HTR-8/SVneo (cell line): ENCODE results near the gene FBXL16.

Experiments
- DNase-seq: peaks from one replicate; pipeline ENCODE4 v3.0.0; 2011; ENCODE audit warnings: low spot score, mixed read lengths; ENCODE audit not compliant: insufficient read length
- FAIRE-seq: peaks from 2 replicates; lab custom pipeline; 2011; peaks lifted over from hg19 to GRCh38; lab: Jason Lieb, UNC

Gene FBXL16

DNA sequence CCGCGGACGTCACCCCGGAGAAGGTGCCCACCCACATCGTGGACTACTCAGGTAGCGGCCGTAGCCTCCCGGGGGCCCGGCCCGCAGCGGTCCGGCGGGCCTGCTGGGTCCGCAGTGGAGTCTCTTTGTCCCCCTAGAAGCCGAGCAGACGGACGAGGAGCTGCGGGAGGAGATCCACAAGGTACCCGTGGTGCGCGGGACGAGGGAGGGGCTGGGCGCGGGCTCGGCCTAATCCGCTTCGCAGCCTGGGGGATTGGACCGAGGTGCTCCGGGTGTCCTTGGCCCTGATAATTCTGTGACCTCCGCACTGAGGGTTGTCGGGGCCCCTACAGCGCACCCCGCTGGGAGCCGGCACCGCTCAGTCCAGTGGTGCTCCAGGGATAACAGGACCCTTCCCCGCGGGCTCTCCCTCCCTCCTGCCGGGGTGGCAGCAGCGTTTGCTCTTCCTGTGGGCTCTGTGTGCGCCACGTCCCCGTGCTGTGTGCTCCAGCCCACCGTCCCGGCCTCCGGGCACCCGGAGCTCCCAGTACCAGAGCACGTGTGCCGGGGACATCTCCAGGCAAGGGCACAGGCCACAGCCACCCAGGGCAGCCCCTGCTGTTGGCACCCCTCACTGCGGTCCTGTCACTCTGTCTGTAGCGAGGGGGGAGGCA is 37.0 kb downstream of the FBXL16 start:
- DNase-seq (no peak), FAIRE-seq (no peak)

DNA sequence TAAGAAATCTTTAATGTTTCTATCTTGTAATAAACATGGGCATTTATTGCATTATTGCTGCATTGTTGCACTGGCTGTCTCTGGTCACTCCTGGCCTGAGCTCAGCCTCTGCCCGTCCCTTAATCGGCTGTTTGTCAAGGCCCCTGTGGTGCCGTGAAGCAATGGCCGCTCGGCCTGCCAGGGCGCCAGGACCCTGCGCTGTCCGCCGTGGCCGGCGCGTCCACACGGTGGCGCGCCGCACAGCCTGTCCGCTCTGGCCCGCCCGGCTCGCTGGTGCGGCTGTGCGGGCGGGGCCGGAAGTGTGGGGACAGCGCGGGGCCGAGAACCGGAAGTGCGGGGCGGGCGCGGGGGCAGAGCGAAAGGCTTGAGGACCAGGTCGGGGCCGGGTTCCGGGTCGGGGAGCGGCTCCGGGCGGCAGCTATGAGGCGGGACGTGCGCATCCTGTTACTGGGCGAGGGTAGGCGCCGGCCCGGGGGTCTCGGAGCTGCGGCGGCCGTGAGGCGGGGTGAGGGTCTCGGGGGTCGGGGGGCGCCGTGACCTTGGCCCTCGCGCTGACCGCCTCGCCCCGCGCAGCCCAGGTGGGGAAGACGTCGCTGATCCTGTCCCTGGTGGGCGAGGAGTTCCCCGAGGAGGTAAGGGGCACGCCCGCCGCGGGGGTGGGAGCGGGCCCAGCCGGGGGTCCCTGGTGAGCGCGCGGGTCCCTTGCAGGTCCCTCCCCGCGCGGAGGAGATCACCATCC is 37.7 kb downstream of the FBXL16 start, which contains the start of gene RHOT2:
Gene RHOT2, plus strand, starts transcription at position 353 of the 739 bp plus-strand sequence. Its CDS starts 68 bp downstream, at position 421.
- DNase-seq (peak; percentile 84), FAIRE-seq (peak; percentile 99)

DNA sequence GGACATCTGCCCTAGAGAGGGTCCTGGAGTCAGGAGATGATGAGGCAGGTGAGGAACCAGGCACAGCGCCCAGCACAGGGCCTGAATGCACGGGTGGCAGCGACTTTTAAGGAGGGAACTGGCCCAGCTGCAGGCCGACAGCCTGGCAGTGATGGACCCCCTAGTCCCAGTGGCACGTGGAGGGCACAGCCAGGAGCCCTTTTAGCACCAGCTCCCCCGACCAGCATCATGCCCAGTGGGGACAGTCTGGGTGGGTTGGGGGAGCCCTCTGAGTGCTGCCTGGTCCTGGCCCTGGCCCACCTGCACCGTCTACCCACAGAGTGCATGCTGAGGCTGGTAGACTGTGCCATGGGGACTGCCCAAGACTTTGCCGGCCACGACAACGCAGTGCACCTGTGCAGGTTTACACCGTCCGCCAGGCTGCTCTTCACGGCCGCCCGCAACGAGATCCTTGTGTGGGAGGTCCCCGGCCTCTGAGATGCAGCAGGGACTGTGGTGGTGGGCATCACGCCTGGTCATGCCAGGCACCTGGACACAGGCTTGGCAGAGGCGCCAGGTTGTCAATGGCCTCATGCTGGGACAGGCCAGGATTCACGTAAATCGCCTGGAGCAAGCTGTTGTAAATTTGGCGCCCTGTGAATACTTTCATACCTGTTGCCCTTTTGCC is 38.4 kb downstream of the FBXL16 start:
- FAIRE-seq (peak; percentile 42), DNase-seq (no peak)

DNA sequence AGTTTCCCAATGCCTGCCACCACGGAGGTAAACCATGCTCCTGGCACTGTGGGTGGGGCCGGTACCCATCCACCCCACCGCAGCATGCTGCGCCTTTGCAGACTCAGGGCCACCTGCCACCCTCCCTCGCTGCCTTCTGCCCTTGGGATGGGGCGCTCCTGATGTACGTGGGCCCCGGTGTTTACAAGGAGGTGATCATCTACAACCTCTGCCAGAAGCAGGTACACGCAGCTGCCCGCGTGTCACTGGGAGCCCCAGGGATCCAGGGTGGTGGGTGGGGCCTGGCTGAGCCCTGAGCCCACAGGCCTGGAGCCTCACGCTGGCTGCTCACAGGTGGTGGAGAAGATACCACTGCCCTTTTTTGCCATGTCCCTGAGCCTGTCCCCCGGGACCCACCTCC is 39.0 kb downstream of the FBXL16 start:
- DNase-seq (no peak), FAIRE-seq (no peak)

DNA sequence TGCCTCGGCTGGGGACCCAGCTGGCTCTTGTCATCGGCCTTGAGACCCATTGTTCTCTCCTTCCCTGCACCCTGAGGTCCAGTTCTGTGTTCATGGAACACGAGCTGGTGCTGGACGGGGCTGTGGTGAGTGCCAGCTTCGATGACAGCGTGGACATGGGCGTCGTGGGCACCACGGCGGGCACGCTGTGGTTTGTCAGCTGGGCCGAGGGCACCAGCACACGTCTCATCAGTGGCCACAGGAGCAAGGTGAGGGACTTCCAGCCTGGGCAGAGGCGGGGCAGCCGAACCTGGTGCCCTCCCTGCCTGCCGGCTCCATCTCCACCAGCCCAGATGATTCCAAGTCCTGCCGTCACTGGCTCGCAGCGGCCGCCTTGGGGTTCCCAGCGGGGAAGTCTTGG is 43.0 kb downstream of the FBXL16 start:
- DNase-seq = no peak
- FAIRE-seq = no peak

DNA sequence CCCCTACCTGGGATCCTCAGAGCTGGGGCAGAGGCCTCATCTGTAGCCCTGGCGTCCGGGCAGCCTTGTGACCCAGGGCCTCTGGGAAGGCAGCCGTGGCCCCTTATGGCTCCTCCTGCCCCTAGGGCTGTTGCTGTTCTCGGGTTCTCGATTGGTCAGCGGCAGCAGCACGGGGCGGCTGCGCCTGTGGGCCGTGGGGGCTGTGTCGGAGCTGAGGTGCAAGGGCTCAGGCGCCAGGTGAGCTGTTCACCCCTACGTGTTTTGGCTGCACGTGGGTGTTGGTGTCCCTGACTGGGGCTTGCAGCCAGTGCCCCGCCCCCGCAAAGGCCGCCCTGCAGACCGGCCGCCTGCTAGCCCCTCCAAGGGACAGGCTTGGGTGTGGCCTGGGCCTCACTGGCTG is 43.5 kb downstream of the FBXL16 start:
- FAIRE-seq (no peak), DNase-seq (no peak)

DNA sequence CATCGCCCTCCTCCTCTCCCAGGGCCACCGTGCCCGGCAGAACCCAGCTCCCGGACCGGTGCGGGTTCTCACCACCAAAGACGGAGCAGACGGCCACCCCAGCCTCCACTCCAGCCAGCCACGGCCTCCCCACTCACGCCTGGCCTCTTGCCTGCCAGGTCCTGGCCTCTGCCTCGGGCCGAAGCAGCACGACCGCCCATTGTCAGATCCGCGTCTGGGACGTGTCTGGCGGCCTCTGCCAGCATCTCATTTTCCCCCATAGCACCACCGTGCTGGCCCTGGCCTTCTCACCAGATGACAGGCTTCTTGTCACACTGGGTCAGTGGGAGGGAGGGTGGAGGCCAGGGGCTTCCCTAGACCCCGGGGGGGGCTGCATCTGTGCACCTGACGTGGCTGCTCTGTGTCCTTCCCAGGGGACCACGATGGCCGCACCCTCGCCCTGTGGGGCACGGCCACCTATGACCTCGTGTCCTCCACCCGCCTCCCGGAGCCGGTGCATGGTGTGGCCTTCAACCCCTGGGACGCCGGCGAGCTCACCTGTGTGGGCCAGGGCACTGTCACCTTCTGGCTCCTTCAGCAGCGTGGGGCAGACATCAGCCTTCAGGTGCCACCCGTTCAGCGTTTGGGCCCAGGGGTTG is 44.3 kb downstream of the FBXL16 start:
- DNase-seq (no peak), FAIRE-seq (no peak)

DNA sequence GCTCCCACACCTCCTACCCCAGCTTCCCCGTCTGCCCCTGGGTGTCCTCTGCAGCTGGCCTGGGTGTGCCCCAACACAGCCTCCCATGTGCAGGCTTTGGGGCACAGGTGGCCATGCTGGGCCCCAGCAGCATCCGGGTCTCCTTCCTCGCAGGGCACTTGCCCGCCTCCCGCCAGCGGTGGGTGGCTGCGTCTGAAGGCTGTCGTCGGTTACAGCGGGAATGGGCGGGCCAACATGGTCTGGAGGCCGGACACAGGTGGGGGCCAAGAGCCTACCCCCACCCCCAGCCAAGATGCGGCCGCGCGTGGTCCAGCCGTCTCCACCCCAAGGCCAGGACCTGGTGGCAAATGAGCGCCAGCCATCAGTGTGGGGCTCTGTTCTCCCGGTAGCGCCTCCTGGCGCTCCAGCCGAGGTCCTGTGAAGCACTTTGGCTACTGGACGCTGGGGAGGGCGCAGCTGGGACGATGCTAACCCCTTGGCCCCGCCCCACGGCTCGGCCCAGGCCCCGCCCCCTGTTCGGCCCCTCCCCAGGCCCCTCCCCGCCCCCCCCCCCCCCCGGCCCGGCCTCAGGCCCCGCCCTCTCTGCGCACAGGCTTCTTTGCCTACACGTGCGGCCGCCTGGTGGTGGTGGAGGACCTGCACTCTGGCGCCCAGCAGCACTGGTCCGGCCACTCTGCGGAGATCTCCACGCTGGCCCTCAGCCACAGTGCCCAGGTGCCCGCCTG is 45.0 kb downstream of the FBXL16 start:
- no peak for DNase-seq
- FAIRE-seq = no peak

DNA sequence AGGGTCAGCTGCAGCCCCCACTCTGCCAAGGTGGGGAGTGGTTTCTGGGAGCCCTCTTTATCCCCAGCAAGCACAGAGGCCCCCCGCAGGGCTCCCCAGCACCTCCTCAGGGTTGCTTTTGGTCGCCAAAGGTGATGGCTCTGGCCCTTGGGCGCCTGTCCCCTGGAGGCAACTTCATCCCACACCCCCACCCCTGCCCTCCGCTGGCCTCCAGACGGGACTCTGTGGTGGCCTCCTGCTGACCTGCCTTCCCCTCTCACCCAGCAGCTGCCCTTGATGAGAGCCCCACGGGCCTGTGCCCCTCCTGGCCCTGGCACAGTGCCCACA is 45.5 kb downstream of the FBXL16 start:
- FAIRE-seq (no peak), DNase-seq (no peak)

DNA sequence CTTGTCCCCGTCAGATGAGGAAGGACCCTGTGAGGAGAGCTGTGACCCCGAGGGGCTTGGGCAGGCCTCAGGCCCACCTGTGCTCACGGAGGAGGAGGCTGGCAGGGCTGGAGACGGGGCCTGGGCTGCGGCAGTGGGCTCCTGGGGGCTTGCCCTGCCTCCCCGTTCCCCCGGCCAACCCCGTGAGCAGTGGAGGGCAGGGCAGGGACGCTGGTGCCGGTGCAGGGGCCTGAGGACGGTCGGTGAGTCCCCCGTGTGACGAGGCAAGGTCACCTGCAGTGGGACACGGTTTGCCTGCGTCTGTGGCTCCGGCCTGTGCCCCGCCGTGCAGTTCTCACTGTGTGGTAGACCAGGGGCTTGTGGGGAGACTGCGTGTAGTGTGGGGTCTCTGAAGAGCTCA is 46.0 kb downstream of the FBXL16 start:
- DNase-seq (no peak), FAIRE-seq (no peak)

DNA sequence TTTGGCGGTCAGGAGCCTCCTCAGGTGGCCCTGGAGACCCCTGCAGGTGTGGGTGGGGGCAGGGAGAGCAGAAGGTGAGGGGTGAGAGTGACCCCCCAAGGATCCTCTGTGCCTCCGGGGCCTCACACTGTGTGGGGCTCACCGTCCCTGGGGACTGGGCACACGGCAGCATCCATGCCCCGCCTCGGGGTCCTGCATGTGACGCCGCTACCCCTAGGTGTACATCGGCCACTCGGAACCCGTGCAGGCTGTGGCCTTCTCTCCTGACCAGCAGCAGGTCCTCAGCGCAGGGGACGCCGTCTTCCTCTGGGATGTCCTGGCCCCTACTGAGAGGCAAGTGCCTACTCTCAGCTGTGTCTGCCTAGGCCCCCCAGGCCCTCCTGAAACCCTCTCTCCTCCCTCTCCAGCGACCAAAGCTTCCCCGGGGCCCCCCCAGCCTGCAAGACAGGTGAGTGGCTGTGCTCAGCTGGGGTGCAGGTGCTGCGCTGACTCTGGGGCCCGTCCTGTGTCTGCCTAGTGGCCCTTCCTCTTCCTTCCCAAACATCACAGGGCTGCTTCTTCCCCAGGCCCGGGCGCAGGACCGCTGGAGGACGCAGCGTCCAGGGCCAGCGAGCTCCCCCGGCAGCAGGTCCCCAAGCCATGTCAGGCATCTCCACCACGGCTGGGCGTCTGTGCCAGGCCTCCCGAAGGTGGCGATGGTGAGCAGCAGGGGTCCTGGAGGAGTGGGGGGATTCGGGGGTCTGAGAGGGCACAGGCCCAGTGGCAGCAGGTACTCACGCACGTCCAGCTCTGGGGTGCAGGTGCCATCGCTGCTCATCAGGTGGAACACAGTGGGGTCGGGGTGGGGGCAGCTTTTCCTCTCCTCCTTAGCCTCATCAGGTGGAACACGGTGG is 46.7 kb downstream of the FBXL16 start:
- FAIRE-seq = no peak
- no peak for DNase-seq

DNA sequence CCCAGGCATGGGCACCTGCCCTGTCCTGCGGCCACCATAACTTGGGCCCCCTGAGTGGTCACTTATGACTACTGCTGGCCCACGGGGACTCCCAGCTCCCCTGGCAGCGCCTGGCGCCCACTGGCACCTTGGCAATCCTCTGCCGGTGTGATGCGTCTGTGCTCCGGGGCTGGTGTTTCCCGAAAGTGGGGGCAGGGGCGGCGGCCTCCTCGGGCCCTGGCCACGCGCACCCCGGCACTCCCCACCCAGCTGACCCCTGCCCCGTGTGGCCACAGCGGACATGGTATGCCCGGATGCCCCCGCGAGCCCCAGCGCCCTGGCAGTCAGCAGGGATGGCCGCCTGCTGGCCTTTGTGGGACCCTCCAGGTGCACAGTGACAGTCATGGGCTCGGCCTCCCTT is 48.1 kb downstream of the FBXL16 start:
- DNase-seq (no peak), FAIRE-seq (no peak)

DNA sequence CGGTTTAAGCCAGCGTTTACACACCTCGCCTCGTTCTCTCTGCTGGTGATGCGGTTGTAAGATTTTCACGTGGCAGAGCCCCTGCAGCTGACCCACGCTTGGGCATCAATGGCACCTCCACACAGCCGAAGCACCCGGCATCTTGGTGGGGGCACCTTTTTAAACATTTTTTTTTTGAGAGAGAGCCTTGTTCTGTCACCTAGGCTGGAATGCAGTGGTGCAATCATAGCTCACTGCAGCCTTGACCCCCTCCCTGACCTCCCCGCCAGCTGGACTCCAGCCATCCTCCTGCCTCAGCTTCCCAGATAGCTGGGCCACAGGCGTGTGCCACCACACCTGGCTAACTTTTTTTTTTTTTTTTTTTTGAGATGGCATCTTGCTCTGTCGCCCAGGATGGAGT is 51.6 kb downstream of the FBXL16 start:
- no peak for DNase-seq
- no peak for FAIRE-seq

DNA sequence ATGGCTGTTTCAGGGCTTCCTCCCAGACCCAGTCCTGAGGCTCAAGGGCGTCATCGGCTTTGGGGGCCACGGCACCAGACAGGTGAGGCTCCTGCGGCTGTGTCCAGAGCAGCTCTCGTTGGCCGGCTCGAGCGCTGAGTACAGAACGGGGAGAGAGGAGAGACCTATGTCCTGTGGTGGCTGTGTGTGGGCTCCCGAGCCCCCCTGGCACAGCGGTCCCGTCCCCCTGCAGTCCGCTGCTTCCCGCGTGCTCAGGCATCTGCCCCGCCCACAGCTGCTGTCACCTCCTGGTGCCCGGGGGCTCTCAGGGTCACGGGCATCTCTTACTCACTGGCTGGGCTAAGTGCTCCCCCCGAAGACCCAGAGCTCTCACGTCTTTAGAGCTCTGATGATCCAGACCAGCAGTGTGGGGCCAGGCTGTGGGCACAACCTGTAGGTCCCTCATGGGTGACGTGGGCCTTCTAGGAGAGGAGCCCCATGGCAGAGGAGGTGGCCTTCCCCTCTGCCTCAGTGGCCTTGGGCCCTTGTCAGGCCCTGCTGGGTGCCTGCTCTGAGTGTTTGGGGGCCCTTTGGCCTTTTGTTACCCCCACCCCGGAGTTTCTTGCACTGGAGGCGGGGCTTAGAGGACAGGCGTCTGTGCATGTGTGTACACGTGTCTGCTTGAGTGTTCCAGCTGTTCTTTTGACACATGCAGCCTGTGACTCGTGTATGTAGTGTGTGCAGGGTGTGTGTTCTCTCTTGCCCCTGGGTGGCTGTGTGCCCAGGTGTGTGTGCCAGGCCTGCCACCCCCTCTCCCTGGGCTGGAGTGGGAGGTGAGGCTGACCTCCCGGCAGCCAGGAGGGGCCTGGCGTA is 52.9 kb downstream of the FBXL16 start:
- no peak for DNase-seq
- FAIRE-seq = no peak

DNA sequence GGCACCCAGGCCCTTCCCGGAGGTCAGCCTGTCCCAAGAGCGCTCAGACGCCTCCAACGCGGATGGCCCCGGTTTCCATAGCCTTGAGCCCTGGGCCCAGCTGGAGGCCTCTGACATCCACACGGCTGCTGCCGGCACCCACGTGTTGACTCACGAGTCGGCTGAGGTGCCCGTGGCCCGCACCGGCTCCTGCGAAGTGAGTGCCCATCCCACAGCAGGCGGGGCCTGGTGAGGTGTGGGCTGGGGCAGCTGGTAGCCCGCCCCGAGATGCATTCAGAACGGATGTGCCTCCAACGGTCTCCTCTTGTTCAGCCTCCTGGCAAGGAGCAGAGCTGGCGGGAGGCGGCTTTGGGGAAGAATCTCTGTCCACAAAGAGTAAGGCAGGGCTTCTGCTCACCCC is 53.8 kb downstream of the FBXL16 start:
- FAIRE-seq (no peak), DNase-seq (no peak)

DNA sequence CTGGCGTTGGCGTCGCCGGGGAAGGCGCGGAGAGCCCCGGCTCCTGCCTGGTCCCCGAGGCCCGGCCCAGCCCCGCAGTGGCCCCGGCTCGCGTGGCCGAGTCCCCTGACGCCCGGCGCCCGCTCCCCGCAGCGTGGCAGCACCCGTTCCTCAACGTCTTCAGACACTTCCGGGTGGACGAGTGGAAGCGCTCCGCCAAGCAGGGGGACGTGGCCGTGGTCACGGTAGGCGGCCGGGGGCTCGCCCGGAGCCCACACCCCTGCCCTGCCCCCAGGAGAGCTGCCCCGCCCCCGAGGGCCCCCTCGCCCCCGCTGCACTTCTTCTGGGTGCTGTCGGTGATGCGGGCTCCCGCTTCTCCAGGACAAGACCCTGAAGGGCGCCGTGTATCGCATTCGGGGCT is 56.0 kb downstream of the FBXL16 start:
- no peak for FAIRE-seq

DNA sequence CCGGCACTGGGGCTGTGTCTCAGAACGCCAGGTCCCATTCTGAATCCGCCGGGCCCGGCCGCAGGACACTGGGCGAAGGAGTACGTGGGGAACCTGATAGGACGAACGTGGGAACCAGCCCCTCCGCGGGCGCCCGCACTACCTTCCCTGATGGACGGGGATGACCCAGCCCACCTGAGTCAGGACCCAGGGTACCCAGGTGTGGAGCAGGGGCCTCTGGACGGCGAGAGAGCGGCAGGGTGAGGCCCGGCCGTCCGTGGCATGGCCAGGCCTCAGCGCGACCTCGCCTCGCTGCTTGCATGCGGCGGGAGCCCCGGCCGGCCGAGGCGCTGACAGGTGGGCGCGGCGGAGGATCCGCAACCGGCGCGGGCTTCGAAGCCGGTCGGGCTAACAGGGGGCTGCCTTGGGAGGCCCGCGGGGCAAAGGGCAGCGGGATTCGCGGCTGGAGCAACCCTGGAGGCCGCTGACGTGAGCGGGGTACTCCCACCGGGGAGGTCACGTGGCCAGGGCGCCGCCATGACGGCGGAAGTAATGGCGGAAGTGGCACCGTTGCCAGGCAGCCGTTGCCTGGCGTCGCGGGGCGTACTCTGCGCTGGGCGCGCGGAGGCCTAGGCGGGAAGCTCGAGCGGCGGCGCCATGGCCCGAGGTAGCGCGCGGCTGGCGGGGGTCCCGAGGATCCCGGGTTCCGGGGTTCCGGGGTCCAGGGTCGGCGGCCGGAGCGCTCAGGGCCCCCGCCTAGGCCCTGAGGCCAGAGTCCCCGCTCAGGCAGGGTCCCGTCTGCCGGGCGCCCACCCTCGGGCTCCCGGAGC is 56.6 kb downstream of the FBXL16 start, which contains the start of gene WDR90:
Gene WDR90, plus strand, starts transcription at position 585 of the 809 bp plus-strand sequence. Its CDS starts 52 bp downstream, at position 637.
- peak; percentile 99 for FAIRE-seq
- DNase-seq = peak; percentile 96

More for the DNA sequence above, 56.0 kb downstream of the FBXL16 start:
- no peak for DNase-seq
